Lung (tissue), 12 donors: ENCODE results near the gene CYP2S1. TPM values are rescaled to one million over a fixed set of nuclear protein-coding genes. Genes with fewer than 3 reads are reported as not detected.

ENCODE experiments used
- ATAC-seq: fragments of 200-7000 bp; cut with Tn5 transposase; one replicate; pipeline ENCODE4 v1.9.1; 2020; ENCODE audit warnings: moderate number of reproducible peaks; ENCODE audit not compliant: insufficient read depth, low FRiP score
- DNase-seq, 3 donors: peaks; one replicate each; pipeline ENCODE4 v3.0.0-alpha.2; 2013 to 2017
- H3K27ac ChIP-seq, 2 donors: one replicate each; pipeline ENCODE4 v1.5.1; 2013; ENCODE audit warnings: mild to moderate bottlenecking in 2 of 2, moderate library complexity in 2 of 2, control low read depth in 1 of 2, inconsistent platforms in 1 of 2, low read depth in 1 of 2, low read length in 1 of 2
- H3K27me3 ChIP-seq, 3 donors: one replicate each; pipeline ENCODE4 v1.5.1; 2013; ENCODE audit warnings: low read length in 2 of 3; ENCODE audit not compliant: control insufficient read depth in 3 of 3, insufficient read depth in 3 of 3
- H3K36me3 ChIP-seq, 4 donors: one replicate each; pipeline ENCODE4 v1.5.1; 2013; ENCODE audit warnings: low read length in 4 of 4, mild to moderate bottlenecking in 1 of 4, moderate library complexity in 1 of 4; ENCODE audit not compliant: control insufficient read depth in 4 of 4, insufficient read depth in 4 of 4
- H3K4me1 ChIP-seq, 5 donors: one replicate each; pipeline ENCODE4 v1.5.1; 2013; ENCODE audit warnings: low read length in 5 of 5, mild to moderate bottlenecking in 2 of 5, moderate library complexity in 1 of 5; ENCODE audit not compliant: control insufficient read depth in 5 of 5, insufficient read depth in 5 of 5
- H3K4me3 ChIP-seq: one replicate; pipeline ENCODE4 v1.5.1; 2013; ENCODE audit warnings: mild to moderate bottlenecking, control low read depth, moderate library complexity
- H3K9ac ChIP-seq, 2 donors: one replicate each; pipeline ENCODE4 v1.5.1; 2013; ENCODE audit warnings: low read length in 2 of 2, control low read depth in 1 of 2; ENCODE audit not compliant: insufficient read depth in 1 of 2
- H3K9me3 ChIP-seq, 4 donors: one replicate each; pipeline ENCODE4 v1.5.1; 2013; ENCODE audit warnings: low read length in 3 of 4, mild to moderate bottlenecking in 1 of 4, moderate library complexity in 1 of 4; ENCODE audit not compliant: control insufficient read depth in 4 of 4, insufficient read depth in 3 of 4
- CTCF ChIP-seq: IDR thresholded peaks from 2 replicates; pipeline ENCODE4 v1.5.1; 2012; ENCODE audit warnings: mild to moderate bottlenecking; ENCODE audit errors: control extremely low read depth, extremely low read depth
- WGBS, 2 donors: extraction: QIAGEN DNeasy Blood & Tissue Kit; methylation state at CpG; one replicate each; pipeline ENCODE4 v1.1.7; 2013; 5-methylcytosine and 5-hydroxymethylcytosine counted together
- polyA plus RNA-seq, 2 donors: library from polyadenylated mRNA; stranded (reverse); fragments of 200-250 nt; gene quantifications; one replicate each; pipeline ENCODE4 v1.2.1, GENCODE V29; 2013
- total RNA-seq, 2 donors: library from RNA; depleted of rRNA in 1 of 2; stranded (reverse); fragments of >200 nt in 1 of 2; gene quantifications; one replicate each; pipeline ENCODE4 v1.2.1, GENCODE V29; 2014 to 2021
- donor health status: control.
- donor health status: control.
- donor health status: Bipolar disorder and iron deficiency.
- donor health status: healthy.
- donor health status: DM: yes; HTN: yes; CAD: no.

CYP2S1 gene
- total and polyA plus RNA-seq, 4 donors = 5.2 to 13.2 (median 7.5) TPM

GRCh38 chr19:41218249-41218614 is 25.2 kb downstream of the CYP2S1 start:
- Histone ChIP-seq H3K9ac (peak overlapping the region in 1 of 2 donors; percentile 77), H3K36me3 (peaks cover 0 to 7% (median 0%) of the 10 kb centered on the region in 4 donors), H3K27me3 (no peaks in the 10 kb centered on the region), H3K4me1 (peaks cover 0 to 23% (median 4%) of the 10 kb centered on the region in 5 donors), H3K9me3 (no peaks in the 10 kb centered on the region), H3K4me3 (no peak overlapping the region), H3K27ac (peak overlapping the region; percentile 85 to 86)
- DNase-seq (no peak), ATAC-seq (no peak)
- TF ChIP-seq CTCF = no peak
- 68 to 81% methylated on average over 7 of the region's 7 CpGs for WGBS, 2 donors

GRCh38 chr19:41218615-41219507 is 25.8 kb downstream of the CYP2S1 start, which contains the start of gene AXL:
Gene AXL (plus strand): TSS chr19:41219223. CDS start chr19:41219393, 170 bp downstream.
- Histone ChIP-seq H3K9ac (peak within 1 kb of the TSS; percentile 46 to 77), H3K9me3 (no peaks in the 10 kb centered on the region), H3K27ac (peak within 1 kb of the TSS; percentile 85 to 86), H3K4me1 (peaks cover 0 to 23% (median 4%) of the 10 kb centered on the region in 5 donors), H3K4me3 (peak within 1 kb of the TSS; percentile 35), H3K27me3 (no peaks in the 10 kb centered on the region), H3K36me3 (peaks cover 0 to 7% (median 0%) of the 10 kb centered on the region in 4 donors)
- 10 to 21% methylated on average over 28 to 32 of the region's 32 CpGs for WGBS, 2 donors
- DNase-seq (peak; percentile 96 to 97 (median 97)), ATAC-seq (peak; percentile 49)
- no peak for TF ChIP-seq CTCF

- DNase-seq (peak in 2 of 3 donors; percentile 31 to 35), ATAC-seq (peak; percentile 31)
- Histone ChIP-seq H3K4me3 (peak overlapping the region; percentile 35), H3K27me3 (no peaks in the 10 kb centered on the region), H3K9me3 (no peaks in the 10 kb centered on the region), H3K9ac (peak overlapping the region in 1 of 2 donors; percentile 49), H3K36me3 (peaks cover 0 to 7% (median 0%) of the 10 kb centered on the region in 4 donors), H3K27ac (peak overlapping the region; percentile 5 to 86), H3K4me1 (peaks cover 0 to 23% (median 4%) of the 10 kb centered on the region in 5 donors)
- no peak for TF ChIP-seq CTCF
- WGBS, 2 donors = 39 to 48% methylated on average over 16 of the region's 16 CpGs
Observed at GRCh38 chr19:41219924-41220567, 27.0 kb downstream of the CYP2S1 start.
